Measurements from ENCODE around the gene FGF5. TPM values are rescaled to one million over a fixed set of nuclear protein-coding genes. Genes with fewer than 3 reads are reported as not detected.

FGF5 gene
- total RNA-seq, 1 experiment from 2014 or later = not detected

DNA sequence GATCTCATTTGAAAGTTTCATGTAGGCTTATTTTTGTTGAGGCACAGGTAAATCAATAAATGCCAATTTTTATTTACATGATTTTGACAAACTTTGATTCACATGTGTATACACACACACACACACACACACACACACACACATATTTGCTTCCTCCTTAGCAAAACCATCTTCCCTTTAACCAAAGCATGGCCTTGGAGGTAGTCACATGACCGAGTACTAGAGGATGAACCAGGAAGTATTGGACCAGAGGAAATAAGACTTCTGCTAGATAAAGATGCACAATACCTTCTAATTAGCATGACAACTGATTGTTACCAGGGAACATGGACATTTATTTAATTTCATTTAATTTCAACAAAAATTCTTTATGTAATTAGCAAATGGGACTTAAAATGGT lies 45.7 kb downstream of the FGF5 start:
- H4K20me1 ChIP-seq (ENCODE audit: insufficient read depth) = no peaks in the 10 kb centered on the region
- H2AFZ ChIP-seq (ENCODE audit: low read depth, low read length, poor library complexity, severe bottlenecking) = no peak overlapping the region
- BruUV-seq (replicated peaks) = no TSS peak
- no peaks in the 10 kb centered on the region for H3K4me1 ChIP-seq (ENCODE audit: control insufficient read depth in 1 of 2, insufficient read depth in 2 of 2, low read length in 2 of 2)
- no peak overlapping the region for H3K4me2 ChIP-seq (ENCODE audit: low read length)
- no peak overlapping the region for H3K9ac ChIP-seq (ENCODE audit: low read length)
- no peaks in the 10 kb centered on the region for H3K9me2 ChIP-seq (ENCODE audit: insufficient read depth)
- peaks cover 60% of the 10 kb centered on the region for H3K27me3 ChIP-seq (ENCODE audit: insufficient read depth, low read length)
- no peaks in the 10 kb centered on the region for H3K36me3 ChIP-seq (ENCODE audit: control insufficient read depth in 1 of 2, insufficient read depth in 2 of 2, low read length in 2 of 2)
- RAD21 ChIA-PET (ENCODE audit: low non-redundant PET in 1 of 2, low total read pairs in 2 of 2, uncharacterized antibody in 2 of 2, unreplicated experiment in 2 of 2) = no interaction called here
- no peak for ATAC-seq
- H3K4me3 ChIP-seq (replicated peaks in 1 of 2; ENCODE audit: low read depth in 1 of 2, low read length in 2 of 2) = no peak overlapping the region
- TF ChIP-seq EZH2phosphoT487 (IDR thresholded peaks at IDR 0.05; ENCODE audit: borderline replicate concordance) = no peak
- no peak for TF ChIP-seq FOSL1 (IDR thresholded peaks at IDR 0.05; ENCODE audit: low read depth)
- no peak for TF ChIP-seq EZH2 (IDR thresholded peaks at IDR 0.05)
- TF ChIP-seq CBX3 (IDR thresholded peaks at IDR 0.05; ENCODE audit: low read depth) = no peak
- TF ChIP-seq SP1 (IDR thresholded peaks at IDR 0.05; ENCODE audit: low read depth) = no peak
- TF ChIP-seq ZFX (IDR thresholded peaks at IDR 0.05) = no peak
- no peak for TF ChIP-seq EGR1 (IDR thresholded peaks at IDR 0.05; ENCODE audit: low read depth)
- TF ChIP-seq, protein P1, sequence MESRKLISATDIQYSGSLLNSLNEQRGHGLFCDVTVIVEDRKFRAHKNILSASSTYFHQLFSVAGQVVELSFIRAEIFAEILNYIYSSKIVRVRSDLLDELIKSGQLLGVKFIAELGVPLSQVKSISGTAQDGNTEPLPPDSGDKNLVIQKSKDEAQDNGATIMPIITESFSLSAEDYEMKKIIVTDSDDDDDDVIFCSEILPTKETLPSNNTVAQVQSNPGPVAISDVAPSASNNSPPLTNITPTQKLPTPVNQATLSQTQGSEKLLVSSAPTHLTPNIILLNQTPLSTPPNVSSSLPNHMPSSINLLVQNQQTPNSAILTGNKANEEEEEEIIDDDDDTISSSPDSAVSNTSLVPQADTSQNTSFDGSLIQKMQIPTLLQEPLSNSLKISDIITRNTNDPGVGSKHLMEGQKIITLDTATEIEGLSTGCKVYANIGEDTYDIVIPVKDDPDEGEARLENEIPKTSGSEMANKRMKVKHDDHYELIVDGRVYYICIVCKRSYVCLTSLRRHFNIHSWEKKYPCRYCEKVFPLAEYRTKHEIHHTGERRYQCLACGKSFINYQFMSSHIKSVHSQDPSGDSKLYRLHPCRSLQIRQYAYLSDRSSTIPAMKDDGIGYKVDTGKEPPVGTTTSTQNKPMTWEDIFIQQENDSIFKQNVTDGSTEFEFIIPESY (IDR thresholded peaks at IDR 0.05; ENCODE audit: extremely low read depth, insufficient replicate concordance, low read length) = no peak
- TF ChIP-seq, protein P2, sequence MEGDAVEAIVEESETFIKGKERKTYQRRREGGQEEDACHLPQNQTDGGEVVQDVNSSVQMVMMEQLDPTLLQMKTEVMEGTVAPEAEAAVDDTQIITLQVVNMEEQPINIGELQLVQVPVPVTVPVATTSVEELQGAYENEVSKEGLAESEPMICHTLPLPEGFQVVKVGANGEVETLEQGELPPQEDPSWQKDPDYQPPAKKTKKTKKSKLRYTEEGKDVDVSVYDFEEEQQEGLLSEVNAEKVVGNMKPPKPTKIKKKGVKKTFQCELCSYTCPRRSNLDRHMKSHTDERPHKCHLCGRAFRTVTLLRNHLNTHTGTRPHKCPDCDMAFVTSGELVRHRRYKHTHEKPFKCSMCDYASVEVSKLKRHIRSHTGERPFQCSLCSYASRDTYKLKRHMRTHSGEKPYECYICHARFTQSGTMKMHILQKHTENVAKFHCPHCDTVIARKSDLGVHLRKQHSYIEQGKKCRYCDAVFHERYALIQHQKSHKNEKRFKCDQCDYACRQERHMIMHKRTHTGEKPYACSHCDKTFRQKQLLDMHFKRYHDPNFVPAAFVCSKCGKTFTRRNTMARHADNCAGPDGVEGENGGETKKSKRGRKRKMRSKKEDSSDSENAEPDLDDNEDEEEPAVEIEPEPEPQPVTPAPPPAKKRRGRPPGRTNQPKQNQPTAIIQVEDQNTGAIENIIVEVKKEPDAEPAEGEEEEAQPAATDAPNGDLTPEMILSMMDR (IDR thresholded peaks at IDR 0.05 in 2 of 3, conservative IDR thresholded peaks at IDR 0.05 in 1 of 3; ENCODE audit: borderline replicate concordance in 1 of 3, insufficient read depth in 1 of 3, low read depth in 2 of 3, low read length in 2 of 3) = no peak
- TF ChIP-seq, protein P3, sequence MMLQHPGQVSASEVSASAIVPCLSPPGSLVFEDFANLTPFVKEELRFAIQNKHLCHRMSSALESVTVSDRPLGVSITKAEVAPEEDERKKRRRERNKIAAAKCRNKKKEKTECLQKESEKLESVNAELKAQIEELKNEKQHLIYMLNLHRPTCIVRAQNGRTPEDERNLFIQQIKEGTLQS (IDR thresholded peaks at IDR 0.05) = no peak
- no peak for TF ChIP-seq POLR2A (IDR thresholded peaks at IDR 0.05; ENCODE audit: borderline replicate concordance, extremely low read depth, insufficient read depth, insufficient read length)
- TF ChIP-seq, protein P4, sequence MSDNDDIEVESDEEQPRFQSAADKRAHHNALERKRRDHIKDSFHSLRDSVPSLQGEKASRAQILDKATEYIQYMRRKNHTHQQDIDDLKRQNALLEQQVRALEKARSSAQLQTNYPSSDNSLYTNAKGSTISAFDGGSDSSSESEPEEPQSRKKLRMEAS (IDR thresholded peaks at IDR 0.05) = no peak
- no peak for TF ChIP-seq SRF (IDR thresholded peaks at IDR 0.05; ENCODE audit: low read depth)
- TF ChIP-seq POLR2AphosphoS5 (IDR thresholded peaks at IDR 0.05; ENCODE audit: low read depth, low read length) = no peak
- TF ChIP-seq ELF1 (IDR thresholded peaks at IDR 0.05; ENCODE audit: borderline replicate concordance, low read depth) = no peak
- no peak for TF ChIP-seq SIN3A (IDR thresholded peaks at IDR 0.05; ENCODE audit: low read depth)
- TF ChIP-seq ZNF274 (IDR thresholded peaks at IDR 0.05; ENCODE audit: low read depth, low read length) = no peak
- no peak for TF ChIP-seq JUND (IDR thresholded peaks at IDR 0.05)
- TF ChIP-seq YY1 (IDR thresholded peaks at IDR 0.05; ENCODE audit: extremely low read depth, insufficient replicate concordance, low read depth, low read length) = no peak
- TF ChIP-seq RAD21 (IDR thresholded peaks at IDR 0.05; ENCODE audit: low read depth) = no peak
- CTCF ChIA-PET = no interaction called here
- H3K9me3 ChIP-seq (ENCODE audit: control insufficient read depth in 1 of 2, insufficient read depth in 1 of 2, low read depth in 1 of 2, low read length in 2 of 2) = no peaks in the 10 kb centered on the region
- intact Hi-C loops (cut with micrococcal nuclease) = no loop called here
- no peak for DNase-seq (ENCODE audit: low read depth, low spot score)
- no peaks in the 10 kb centered on the region for H3K79me2 ChIP-seq (ENCODE audit: insufficient read depth, low read length)
- POLR2A ChIA-PET = no interaction called here
- H3K27ac ChIP-seq (ENCODE audit: low read depth, low read length) = no peak overlapping the region
